Psoas muscle (tissue), 8 donors: ENCODE data around the gene FANK1. TPM values are rescaled to one million over a fixed set of nuclear protein-coding genes. Genes with fewer than 3 reads are reported as not detected.

Experiments
- ATAC-seq, 4 donors: fragments of 200-7000 bp; cut with Tn5 transposase; one replicate each; pipeline ENCODE4 v1.9.1; 2020; ENCODE audit warnings: moderate library complexity in 3 of 4, mild to moderate bottlenecking in 2 of 4
- DNase-seq, 2 donors: peaks; one replicate each; pipeline ENCODE4 v3.0.0-alpha.2; 2020
- H3K27ac ChIP-seq: fragments of 200-600 bp; one replicate; pipeline ENCODE4 v1.8.0; 2022
- H3K27me3 ChIP-seq, 3 donors: fragments of 200-600 bp in 1 of 3; one replicate each; pipeline versions ENCODE4 v1.6.1 to v1.8.0; 2013 to 2022; ENCODE audit warnings: low read length in 2 of 3, mild to moderate bottlenecking in 2 of 3, moderate library complexity in 1 of 3; ENCODE audit not compliant: insufficient read depth in 3 of 3
- H3K36me3 ChIP-seq, 2 donors: fragments of 200-600 bp in 1 of 2; one replicate each; pipeline versions ENCODE4 v1.6.1 to v1.8.0; 2013 to 2022; ENCODE audit warnings: low read depth in 1 of 2, mild to moderate bottlenecking in 1 of 2, moderate library complexity in 1 of 2; ENCODE audit not compliant: insufficient read depth in 1 of 2
- H3K4me1 ChIP-seq: fragments of 200-600 bp; one replicate; pipeline ENCODE4 v1.8.0; 2022
- H3K4me3 ChIP-seq: fragments of 200-600 bp; one replicate; pipeline ENCODE4 v1.8.0; 2022; ENCODE audit warnings: mild to moderate bottlenecking
- H3K9me3 ChIP-seq: fragments of 200-600 bp; one replicate; pipeline ENCODE4 v1.8.0; 2022
- WGBS, 3 donors: extraction: QIAGEN DNeasy Blood & Tissue Kit; methylation state at CpG; one replicate each; pipeline versions ENCODE4 v1.1.6 to v1.1.7; 2013; 5-methylcytosine and 5-hydroxymethylcytosine counted together
- intact Hi-C, 2 donors: fragments of 100-400 bp; cut with DNase I; formaldehyde crosslinking; loops; one replicate each; pipeline versions ENCODE4 v1.11.0 to v1.14.2; 2022
- polyA plus RNA-seq, 3 donors: library from polyadenylated mRNA; stranded (reverse); fragments of 200-250 nt; gene quantifications; one replicate each; pipeline ENCODE4 v1.2.3, GENCODE V29; 2013
- total RNA-seq, 4 donors: library from RNA; stranded (reverse); fragmentation: NEBNext Ultra II Directional in 2 of 4; extraction: Animal tissue kit (Norgen Biotek cat#: 25700) in 2 of 4; gene quantifications; one replicate each; pipeline versions ENCODE4 v1.2.1 to v1.2.4, GENCODE V29; 2021 to 2023
- TF ChIP-seq, protein P1 (sequence below): fragments of 200-600 bp; IDR thresholded peaks from one replicate; pipeline ENCODE4 v1.8.0; 2022; ENCODE audit warnings: antibody characterized with exemption
- donor health status: healthy with polysubstance abuse.
- donor health status: DM: no; HTN: no; CAD: no; lungs with moderate emphysema.
- donor health status: Bipolar disorder and iron deficiency.
- donor health status: healthy.
- donor health status: DM: yes; HTN: yes; CAD: no.
- donor health status: DM: no; HTN: no; CAD: no.
- donor health status: DM: no; HTN: no; CAD: no.
- donor health status: DM: yes; HTN: yes; CAD: no.

Gene FANK1
- total and polyA plus RNA-seq, 7 donors, result 0.23 to 0.49 (median 0.29) TPM; not detected in 3

DNA sequence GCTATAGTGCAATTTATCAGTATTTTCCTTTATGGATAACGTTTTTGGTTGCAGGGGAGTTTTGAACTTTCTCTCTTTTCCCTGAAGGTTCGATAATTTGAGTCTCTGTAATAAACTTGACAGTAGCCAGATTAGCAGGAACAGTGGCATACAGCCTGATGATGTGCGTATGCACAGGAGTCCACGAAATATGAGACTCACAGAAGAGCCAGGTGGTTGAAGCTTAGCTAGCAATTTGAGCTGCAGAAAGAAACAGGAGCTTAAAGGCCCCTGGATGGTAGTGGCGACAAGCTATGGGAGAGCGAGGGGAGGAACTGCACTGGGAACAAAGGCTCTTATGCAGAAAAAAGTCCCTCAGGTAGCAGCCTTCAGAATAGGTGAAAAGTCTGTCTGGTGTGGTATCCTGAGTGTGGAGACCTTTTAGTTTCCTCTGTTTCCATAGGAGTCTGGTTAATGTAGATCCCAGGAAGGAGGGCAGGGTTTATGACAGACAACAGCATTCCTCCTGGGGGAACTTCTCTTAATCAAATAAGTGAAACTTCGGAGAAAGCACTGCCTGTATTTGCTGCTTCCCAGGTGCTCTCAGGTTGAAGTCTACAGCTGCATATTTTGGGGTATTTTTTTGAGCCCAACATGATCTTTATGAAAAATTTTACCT, 32.7 kb downstream of the FANK1 start:
- DNase-seq (no peak), ATAC-seq (no peak)
- Histone ChIP-seq H3K27me3 (peaks cover 0 to 2% (median 0%) of the 10 kb centered on the region in 3 donors), H3K4me1 (no peaks in the 10 kb centered on the region), H3K9me3 (no peaks in the 10 kb centered on the region), H3K36me3 (no peaks in the 10 kb centered on the region), H3K4me3 (no peak overlapping the region), H3K27ac (no peak overlapping the region)
- WGBS, 3 donors, result 51 to 63% (median 61%) methylated on average over 7 of the region's 7 CpGs
- TF ChIP-seq, protein P1, sequence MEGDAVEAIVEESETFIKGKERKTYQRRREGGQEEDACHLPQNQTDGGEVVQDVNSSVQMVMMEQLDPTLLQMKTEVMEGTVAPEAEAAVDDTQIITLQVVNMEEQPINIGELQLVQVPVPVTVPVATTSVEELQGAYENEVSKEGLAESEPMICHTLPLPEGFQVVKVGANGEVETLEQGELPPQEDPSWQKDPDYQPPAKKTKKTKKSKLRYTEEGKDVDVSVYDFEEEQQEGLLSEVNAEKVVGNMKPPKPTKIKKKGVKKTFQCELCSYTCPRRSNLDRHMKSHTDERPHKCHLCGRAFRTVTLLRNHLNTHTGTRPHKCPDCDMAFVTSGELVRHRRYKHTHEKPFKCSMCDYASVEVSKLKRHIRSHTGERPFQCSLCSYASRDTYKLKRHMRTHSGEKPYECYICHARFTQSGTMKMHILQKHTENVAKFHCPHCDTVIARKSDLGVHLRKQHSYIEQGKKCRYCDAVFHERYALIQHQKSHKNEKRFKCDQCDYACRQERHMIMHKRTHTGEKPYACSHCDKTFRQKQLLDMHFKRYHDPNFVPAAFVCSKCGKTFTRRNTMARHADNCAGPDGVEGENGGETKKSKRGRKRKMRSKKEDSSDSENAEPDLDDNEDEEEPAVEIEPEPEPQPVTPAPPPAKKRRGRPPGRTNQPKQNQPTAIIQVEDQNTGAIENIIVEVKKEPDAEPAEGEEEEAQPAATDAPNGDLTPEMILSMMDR, result no peak
- intact Hi-C loops, result no loop called here

DNA sequence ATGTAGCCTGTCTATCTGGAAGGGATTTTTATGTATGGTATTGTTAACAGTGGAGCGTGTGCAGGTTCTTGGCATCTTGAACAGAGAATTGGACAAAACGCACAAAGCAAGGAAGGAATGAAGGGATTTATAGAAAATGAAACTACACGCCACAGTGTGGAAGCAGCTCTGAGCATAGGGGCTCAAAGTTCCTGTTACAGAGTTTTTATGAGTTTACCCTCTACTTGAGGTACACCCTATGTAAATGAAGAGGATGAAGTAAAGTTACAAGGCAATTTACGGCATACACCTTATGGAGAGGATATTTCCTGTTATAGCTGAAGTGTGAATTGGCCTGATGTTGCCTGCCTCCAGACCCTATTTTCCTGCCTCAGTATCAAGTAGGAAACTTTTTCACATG, 33.3 kb downstream of the FANK1 start:
- ATAC-seq (no peak), DNase-seq (no peak)
- Histone ChIP-seq H3K9me3 (no peaks in the 10 kb centered on the region), H3K27ac (no peak overlapping the region), H3K36me3 (no peaks in the 10 kb centered on the region), H3K4me3 (no peak overlapping the region), H3K27me3 (peaks cover 0 to 2% (median 0%) of the 10 kb centered on the region in 3 donors), H3K4me1 (no peaks in the 10 kb centered on the region)
- intact Hi-C loops, result no loop called here
- WGBS, 3 donors, result 83 to 89% (median 85%) methylated on average over 4 of the region's 4 CpGs
- TF ChIP-seq, protein P1, result no peak

DNA sequence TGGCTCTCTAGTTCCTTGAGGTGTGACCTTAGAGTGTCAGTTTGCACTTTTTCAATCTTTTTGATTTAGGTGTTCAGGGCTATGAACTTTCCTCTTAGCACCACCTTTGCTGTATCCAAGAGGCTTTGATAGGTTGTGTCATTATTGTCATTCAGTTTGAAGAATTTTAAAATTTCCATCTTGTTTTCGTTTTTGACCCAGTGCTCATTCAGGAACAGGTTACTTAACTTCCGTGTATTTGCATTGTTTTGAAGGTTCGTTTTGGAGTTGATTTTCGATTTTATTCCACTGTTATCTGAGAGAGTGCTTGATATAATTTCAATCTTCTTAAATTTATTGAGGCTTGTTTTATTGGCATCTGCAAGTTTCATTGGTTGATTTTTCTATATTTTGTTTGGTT, 37.3 kb downstream of the FANK1 start:
- Histone ChIP-seq H3K4me1 (no peaks in the 10 kb centered on the region), H3K4me3 (no peak overlapping the region), H3K9me3 (no peaks in the 10 kb centered on the region), H3K27me3 (peaks cover 0 to 4% (median 2%) of the 10 kb centered on the region in 3 donors), H3K27ac (no peak overlapping the region), H3K36me3 (no peaks in the 10 kb centered on the region)
- intact Hi-C loops, result no loop called here
- ATAC-seq, result no peak
- 72 to 77% (median 73%) methylated on average over 4 of the region's 4 CpGs for WGBS, 3 donors
- TF ChIP-seq, protein P1, result no peak
- no peak for DNase-seq

- Histone ChIP-seq H3K36me3 (no peaks in the 10 kb centered on the region), H3K27me3 (peaks cover 0 to 4% (median 0%) of the 10 kb centered on the region in 3 donors), H3K9me3 (no peaks in the 10 kb centered on the region), H3K4me1 (no peaks in the 10 kb centered on the region), H3K27ac (no peak overlapping the region), H3K4me3 (no peak overlapping the region)
- DNase-seq, result no peak
- intact Hi-C loops, result no loop called here
- 66 to 83% (median 78%) methylated on average over 2 of the region's 2 CpGs for WGBS, 3 donors
- no peak for ATAC-seq
- TF ChIP-seq, protein P1, result no peak
These were observed 40.0 kb downstream of the FANK1 start for GRCh38 chr10:125936331-125936730.

- peaks cover 0 to 4% (median 0%) of the 10 kb centered on the region in 3 donors for H3K27me3 ChIP-seq
- no peak overlapping the region for H3K4me3 ChIP-seq
- H3K9me3 ChIP-seq, result no peaks in the 10 kb centered on the region
- H3K27ac ChIP-seq, result no peak overlapping the region
- DNase-seq (no peak), ATAC-seq (no peak)
- intact Hi-C loops, result no loop called here
- 69 to 71% (median 70%) methylated on average over 13 of the region's 13 CpGs for WGBS, 3 donors
- no peaks in the 10 kb centered on the region for H3K36me3 ChIP-seq
- H3K4me1 ChIP-seq, result no peaks in the 10 kb centered on the region
- TF ChIP-seq, protein P1, result no peak
These were observed 44.2 kb downstream of the FANK1 start for GRCh38 chr10:125940515-125940914.
